Fibroblast of the aortic adventitia (primary cell): ENCODE measurements around the gene GRIN2D. TPM values are rescaled to one million over a fixed set of nuclear protein-coding genes. Genes with fewer than 3 reads are reported as not detected.

Experiments used
- DNase-seq: peaks from one replicate; pipeline ENCODE4 v3.0.0-alpha.2; 2010; ENCODE audit warnings: low read depth
- H3K4me3 ChIP-seq: 2 replicates; pipeline ENCODE4 v1.5.1; 2011; ENCODE audit warnings: low read depth, mild to moderate bottlenecking, control low read depth, low read length, moderate library complexity
- total RNA-seq: library from RNA; depleted of rRNA; stranded (reverse); fragments of >200 nt; gene quantifications from 2 replicates; pipeline ENCODE4 v1.2.3, GENCODE V29; 2012; ENCODE audit warnings: low replicate concordance
- TF ChIP-seq, protein P1 (sequence below): IDR thresholded peaks from 2 replicates; pipeline ENCODE4 v1.5.1; 2011; ENCODE audit warnings: mild to moderate bottlenecking, low read length, control low read depth, inconsistent platforms; ENCODE audit not compliant: insufficient read depth

GRIN2D gene
- total RNA-seq, 1 donor: 2.2 TPM

DNA sequence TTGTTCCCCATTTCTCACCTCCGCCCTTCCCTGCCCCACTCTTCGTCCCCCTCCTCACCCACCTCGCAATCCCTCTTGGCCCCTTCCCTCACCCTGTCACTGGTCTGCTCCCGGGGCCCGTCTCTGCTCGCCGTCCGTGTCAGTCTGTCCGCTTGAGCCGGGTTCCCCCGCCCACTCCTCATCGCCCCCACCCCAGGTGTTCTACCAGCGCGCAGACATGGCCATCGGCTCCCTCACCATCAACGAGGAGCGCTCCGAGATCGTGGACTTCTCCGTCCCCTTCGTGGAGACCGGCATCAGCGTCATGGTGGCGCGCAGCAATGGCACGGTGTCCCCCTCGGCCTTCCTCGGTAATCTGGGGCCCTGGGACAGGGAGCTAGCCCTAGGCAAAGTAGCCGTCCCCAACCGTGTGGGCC is 22.3 kb downstream of the GRIN2D start:
- TF ChIP-seq, protein P1, sequence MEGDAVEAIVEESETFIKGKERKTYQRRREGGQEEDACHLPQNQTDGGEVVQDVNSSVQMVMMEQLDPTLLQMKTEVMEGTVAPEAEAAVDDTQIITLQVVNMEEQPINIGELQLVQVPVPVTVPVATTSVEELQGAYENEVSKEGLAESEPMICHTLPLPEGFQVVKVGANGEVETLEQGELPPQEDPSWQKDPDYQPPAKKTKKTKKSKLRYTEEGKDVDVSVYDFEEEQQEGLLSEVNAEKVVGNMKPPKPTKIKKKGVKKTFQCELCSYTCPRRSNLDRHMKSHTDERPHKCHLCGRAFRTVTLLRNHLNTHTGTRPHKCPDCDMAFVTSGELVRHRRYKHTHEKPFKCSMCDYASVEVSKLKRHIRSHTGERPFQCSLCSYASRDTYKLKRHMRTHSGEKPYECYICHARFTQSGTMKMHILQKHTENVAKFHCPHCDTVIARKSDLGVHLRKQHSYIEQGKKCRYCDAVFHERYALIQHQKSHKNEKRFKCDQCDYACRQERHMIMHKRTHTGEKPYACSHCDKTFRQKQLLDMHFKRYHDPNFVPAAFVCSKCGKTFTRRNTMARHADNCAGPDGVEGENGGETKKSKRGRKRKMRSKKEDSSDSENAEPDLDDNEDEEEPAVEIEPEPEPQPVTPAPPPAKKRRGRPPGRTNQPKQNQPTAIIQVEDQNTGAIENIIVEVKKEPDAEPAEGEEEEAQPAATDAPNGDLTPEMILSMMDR: no peak
- DNase-seq: no peak
- no peak overlapping the region for H3K4me3 ChIP-seq

DNA sequence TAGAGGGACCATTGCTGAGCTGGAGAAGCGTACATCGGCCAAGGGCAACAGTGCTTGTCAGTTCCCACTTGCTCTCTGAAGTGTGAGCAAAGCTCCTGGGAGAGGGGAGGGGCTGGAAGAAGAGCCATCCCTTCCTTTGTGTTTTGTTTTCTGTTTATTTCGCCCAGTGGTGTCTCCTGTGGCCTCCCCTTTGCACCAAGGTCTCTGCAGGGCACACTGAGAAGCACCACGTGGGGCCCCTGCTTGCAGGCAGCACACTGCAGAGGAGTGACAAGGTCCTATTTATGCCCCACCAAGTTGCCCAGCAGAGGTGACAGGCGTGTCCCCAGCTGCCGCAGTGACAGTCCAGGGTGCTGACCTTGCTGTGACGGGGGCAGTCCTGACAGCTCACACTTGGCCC is 24.0 kb downstream of the GRIN2D start:
- no peak for DNase-seq
- no peak overlapping the region for H3K4me3 ChIP-seq
- TF ChIP-seq, protein P1: no peak

DNA sequence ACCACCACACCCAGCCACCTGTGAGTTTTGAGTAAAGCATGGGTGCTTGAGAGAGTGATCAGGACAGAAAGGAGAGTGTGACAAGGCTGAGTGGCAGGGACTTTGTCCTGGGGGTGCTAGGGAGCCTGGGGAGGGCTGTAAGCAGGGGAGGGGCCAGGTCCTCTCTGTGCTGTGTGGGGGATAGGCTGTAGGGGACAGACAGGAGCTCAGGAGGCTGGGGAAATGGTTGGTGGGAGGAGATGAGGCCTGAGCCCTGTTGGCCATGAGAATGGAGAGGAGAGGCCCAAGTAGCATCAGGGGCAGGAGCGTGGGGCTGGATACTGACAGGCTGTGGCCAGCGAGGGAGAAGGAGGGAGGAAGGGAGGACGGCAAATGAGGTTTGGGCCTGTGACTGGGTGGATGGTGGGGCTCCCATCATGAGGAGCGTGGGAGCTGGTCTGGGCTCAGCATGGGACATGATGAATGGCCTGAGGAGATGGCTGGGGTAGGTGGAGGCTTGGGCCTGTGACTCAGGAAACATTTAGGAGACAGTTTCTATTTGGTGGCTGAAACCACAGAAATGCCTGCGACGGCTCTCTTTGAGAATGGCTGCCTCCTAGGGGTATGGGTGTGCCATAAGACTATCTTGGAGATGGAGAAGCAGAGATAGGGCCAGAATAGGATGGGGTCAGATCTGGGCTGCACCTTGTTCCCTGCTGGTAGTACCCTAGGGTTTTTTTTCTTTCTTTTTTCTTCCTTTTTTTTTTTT is 25.0 kb downstream of the GRIN2D start:
- no peak for DNase-seq
- TF ChIP-seq, protein P1: no peak
- H3K4me3 ChIP-seq: no peak overlapping the region

- no peak for DNase-seq
- H3K4me3 ChIP-seq: no peak overlapping the region
- TF ChIP-seq, protein P1: no peak
Measured at GRCh38 chr19:48419158-48419920, 25.9 kb downstream of the GRIN2D start.

GRCh38 chr19:48421548-48421947 is 28.1 kb downstream of the GRIN2D start:
- H3K4me3 ChIP-seq: no peak overlapping the region
- peak; percentile 52 for DNase-seq
- TF ChIP-seq, protein P1: no peak

GRCh38 chr19:48424694-48425219 is 31.3 kb downstream of the GRIN2D start:
- no peak overlapping the region for H3K4me3 ChIP-seq
- DNase-seq: peak; percentile 56
- TF ChIP-seq, protein P1: no peak
